Measurements from ENCODE around the gene KDM4C.

The KDM4C gene

DNA sequence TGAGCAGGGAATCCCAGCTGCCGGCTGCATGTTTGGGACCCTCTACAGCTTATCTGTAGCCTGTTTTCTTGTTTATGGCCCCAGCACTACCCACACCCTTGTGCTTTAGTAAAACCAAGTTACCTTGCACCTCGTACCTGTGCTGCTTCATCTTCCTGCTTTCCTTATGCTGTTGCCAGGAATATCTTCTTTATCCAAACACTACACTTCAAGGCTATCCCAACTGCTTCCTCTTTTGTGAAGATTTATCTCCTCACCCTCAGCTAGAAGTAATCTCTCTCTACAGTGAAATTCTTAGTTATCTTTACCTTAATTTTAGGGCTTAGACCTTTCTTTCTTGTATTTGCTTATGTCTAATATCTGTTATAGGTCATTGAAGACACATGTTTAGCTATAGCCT lies 171.1 kb downstream of the KDM4C start:
- TF ChIP-seq, protein P1, sequence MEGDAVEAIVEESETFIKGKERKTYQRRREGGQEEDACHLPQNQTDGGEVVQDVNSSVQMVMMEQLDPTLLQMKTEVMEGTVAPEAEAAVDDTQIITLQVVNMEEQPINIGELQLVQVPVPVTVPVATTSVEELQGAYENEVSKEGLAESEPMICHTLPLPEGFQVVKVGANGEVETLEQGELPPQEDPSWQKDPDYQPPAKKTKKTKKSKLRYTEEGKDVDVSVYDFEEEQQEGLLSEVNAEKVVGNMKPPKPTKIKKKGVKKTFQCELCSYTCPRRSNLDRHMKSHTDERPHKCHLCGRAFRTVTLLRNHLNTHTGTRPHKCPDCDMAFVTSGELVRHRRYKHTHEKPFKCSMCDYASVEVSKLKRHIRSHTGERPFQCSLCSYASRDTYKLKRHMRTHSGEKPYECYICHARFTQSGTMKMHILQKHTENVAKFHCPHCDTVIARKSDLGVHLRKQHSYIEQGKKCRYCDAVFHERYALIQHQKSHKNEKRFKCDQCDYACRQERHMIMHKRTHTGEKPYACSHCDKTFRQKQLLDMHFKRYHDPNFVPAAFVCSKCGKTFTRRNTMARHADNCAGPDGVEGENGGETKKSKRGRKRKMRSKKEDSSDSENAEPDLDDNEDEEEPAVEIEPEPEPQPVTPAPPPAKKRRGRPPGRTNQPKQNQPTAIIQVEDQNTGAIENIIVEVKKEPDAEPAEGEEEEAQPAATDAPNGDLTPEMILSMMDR (IDR thresholded peaks at IDR 0.05; ENCODE audit: low read length), result no peak
- no peak for TF ChIP-seq EZH2 (IDR thresholded peaks at IDR 0.05; ENCODE audit: borderline replicate concordance, low read length)
- H3K79me2 ChIP-seq (ENCODE audit: insufficient read depth, low read length), result no peaks in the 10 kb centered on the region
- H3K27me3 ChIP-seq (ENCODE audit: insufficient read depth, low read length), result no peaks in the 10 kb centered on the region
- no peaks in the 10 kb centered on the region for H3K4me1 ChIP-seq (ENCODE audit: insufficient read depth, low read length, severe bottlenecking)
- no peak overlapping the region for H3K27ac ChIP-seq (ENCODE audit: low read depth, low read length, poor library complexity, severe bottlenecking)
- no peaks in the 10 kb centered on the region for H4K20me1 ChIP-seq (ENCODE audit: insufficient read depth, low read length)
- H3K9me3 ChIP-seq (ENCODE audit: low read length), result no peaks in the 10 kb centered on the region
- H3F3A ChIP-seq (ENCODE audit: insufficient read depth, low read length), result no peaks in the 10 kb centered on the region
- H3K4me2 ChIP-seq (ENCODE audit: low read length), result no peak overlapping the region
- H2AFZ ChIP-seq (ENCODE audit: low read length), result no peak overlapping the region
- H3K4me3 ChIP-seq (ENCODE audit: low read depth, low read length, poor library complexity, severe bottlenecking), result no peak overlapping the region
- H3K9me2 ChIP-seq (ENCODE audit: low read depth, low read length), result no peaks in the 10 kb centered on the region
- no peaks in the 10 kb centered on the region for H3K36me3 ChIP-seq (ENCODE audit: insufficient read depth, low read length)
- H3K9ac ChIP-seq (ENCODE audit: low read length), result no peak overlapping the region

- Histone ChIP-seq H3K27me3 (ENCODE audit: insufficient read depth, low read length) (no peaks in the 10 kb centered on the region), H3K4me2 (ENCODE audit: low read length) (no peak overlapping the region), H3K4me3 (ENCODE audit: low read depth, low read length, poor library complexity, severe bottlenecking) (no peak overlapping the region), H3K9me2 (ENCODE audit: low read depth, low read length) (no peaks in the 10 kb centered on the region), H3K27ac (ENCODE audit: low read depth, low read length, poor library complexity, severe bottlenecking) (no peak overlapping the region), H4K20me1 (ENCODE audit: insufficient read depth, low read length) (no peaks in the 10 kb centered on the region), H3K36me3 (ENCODE audit: insufficient read depth, low read length) (no peaks in the 10 kb centered on the region), H3K79me2 (ENCODE audit: insufficient read depth, low read length) (no peaks in the 10 kb centered on the region), H2AFZ (ENCODE audit: low read length) (no peak overlapping the region), H3K4me1 (ENCODE audit: insufficient read depth, low read length, severe bottlenecking) (no peaks in the 10 kb centered on the region), H3K9me3 (ENCODE audit: low read length) (no peaks in the 10 kb centered on the region), H3F3A (ENCODE audit: insufficient read depth, low read length) (no peaks in the 10 kb centered on the region), H3K9ac (ENCODE audit: low read length) (no peak overlapping the region)
- TF ChIP-seq EZH2 (IDR thresholded peaks at IDR 0.05; ENCODE audit: borderline replicate concordance, low read length), result no peak
- TF ChIP-seq, protein P1 (IDR thresholded peaks at IDR 0.05; ENCODE audit: low read length), result no peak
Measured at GRCh38 chr9:6929441-6930215, 171.9 kb downstream of the KDM4C start.

DNA sequence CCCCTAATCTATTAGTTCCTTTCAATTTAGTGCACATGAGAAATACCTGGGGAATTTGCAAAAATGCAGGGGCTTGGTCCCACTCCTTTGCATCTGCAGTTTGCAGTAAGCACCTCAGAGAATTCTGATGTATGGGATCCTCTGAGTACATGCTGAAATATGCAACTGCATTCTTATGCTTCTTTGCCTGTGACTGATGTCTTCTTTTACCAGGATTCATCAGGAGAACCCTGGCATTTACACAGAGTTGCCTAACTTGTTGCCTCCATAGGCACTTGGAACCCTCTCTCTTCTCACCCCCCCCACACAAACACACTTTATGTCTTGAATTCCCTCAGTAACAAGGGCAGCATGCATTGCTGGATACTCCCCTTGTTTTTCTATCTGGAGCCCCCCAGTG lies 173.1 kb downstream of the KDM4C start:
- no peaks in the 10 kb centered on the region for H3K79me2 ChIP-seq (ENCODE audit: insufficient read depth, low read length)
- no peaks in the 10 kb centered on the region for H3F3A ChIP-seq (ENCODE audit: insufficient read depth, low read length)
- H2AFZ ChIP-seq (ENCODE audit: low read length), result no peak overlapping the region
- H3K36me3 ChIP-seq (ENCODE audit: insufficient read depth, low read length), result no peaks in the 10 kb centered on the region
- H3K9ac ChIP-seq (ENCODE audit: low read length), result no peak overlapping the region
- H3K4me1 ChIP-seq (ENCODE audit: insufficient read depth, low read length, severe bottlenecking), result no peaks in the 10 kb centered on the region
- no peak overlapping the region for H3K4me2 ChIP-seq (ENCODE audit: low read length)
- TF ChIP-seq, protein P1 (IDR thresholded peaks at IDR 0.05; ENCODE audit: low read length), result no peak
- no peak for TF ChIP-seq EZH2 (IDR thresholded peaks at IDR 0.05; ENCODE audit: borderline replicate concordance, low read length)
- H3K9me2 ChIP-seq (ENCODE audit: low read depth, low read length), result no peaks in the 10 kb centered on the region
- H3K27me3 ChIP-seq (ENCODE audit: insufficient read depth, low read length), result no peaks in the 10 kb centered on the region
- no peak overlapping the region for H3K4me3 ChIP-seq (ENCODE audit: low read depth, low read length, poor library complexity, severe bottlenecking)
- H3K9me3 ChIP-seq (ENCODE audit: low read length), result no peaks in the 10 kb centered on the region
- no peaks in the 10 kb centered on the region for H4K20me1 ChIP-seq (ENCODE audit: insufficient read depth, low read length)
- H3K27ac ChIP-seq (ENCODE audit: low read depth, low read length, poor library complexity, severe bottlenecking), result no peak overlapping the region
